CD4-positive, alpha-beta T cell treated with Interleukin-17A for 1 hour (primary cell): Measurements from ENCODE around the gene PRKAR1B.
A peak's percentile ranks its signal among the peaks of the same experiment; 100 is the strongest.

Experiments used
- DNase-seq: peaks from one replicate; pipeline ENCODE4 v3.0.0-alpha.2; 2020

The PRKAR1B gene

GRCh38 chr7:584122-584465 lies 143.0 kb downstream of the PRKAR1B start:
- peak; percentile 92 for DNase-seq

DNA sequence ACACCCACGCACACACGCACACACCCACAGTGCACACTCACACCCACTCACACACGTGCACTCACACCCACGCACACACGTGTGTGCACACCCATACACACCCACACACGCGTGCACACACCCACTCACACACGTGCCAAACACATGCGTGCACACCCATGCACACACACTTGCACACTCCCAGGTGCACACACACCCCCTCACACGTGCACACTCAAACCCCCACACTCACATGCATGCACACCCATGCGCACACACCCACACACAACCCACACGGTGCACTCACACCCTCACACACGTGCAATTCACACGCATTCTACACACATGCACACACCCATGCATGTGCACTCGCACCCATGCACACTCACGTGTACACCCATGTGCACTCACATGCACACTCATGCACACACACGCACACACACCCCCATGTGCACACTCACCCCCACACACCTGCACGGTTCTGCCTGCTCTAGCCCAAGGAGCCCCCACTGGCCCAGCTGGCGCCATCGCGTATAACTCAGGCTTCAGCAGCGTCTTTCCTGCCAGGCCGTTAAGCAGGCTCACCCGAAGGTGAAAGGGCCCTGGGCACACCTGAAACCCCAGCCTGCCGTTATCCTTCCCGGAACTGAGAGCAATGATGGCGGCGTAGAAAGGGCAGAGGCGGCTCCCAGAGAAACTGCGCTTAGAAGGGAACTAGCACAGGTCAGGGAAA lies 143.5 kb downstream of the PRKAR1B start:
- DNase-seq: no peak

- peak; percentile 6 for DNase-seq
Measured at GRCh38 chr7:582931-583330, 144.2 kb downstream of the PRKAR1B start.

GRCh38 chr7:582081-582835 lies 144.8 kb downstream of the PRKAR1B start:
- no peak for DNase-seq

GRCh38 chr7:578386-578785 lies 148.7 kb downstream of the PRKAR1B start:
- no peak for DNase-seq

DNA sequence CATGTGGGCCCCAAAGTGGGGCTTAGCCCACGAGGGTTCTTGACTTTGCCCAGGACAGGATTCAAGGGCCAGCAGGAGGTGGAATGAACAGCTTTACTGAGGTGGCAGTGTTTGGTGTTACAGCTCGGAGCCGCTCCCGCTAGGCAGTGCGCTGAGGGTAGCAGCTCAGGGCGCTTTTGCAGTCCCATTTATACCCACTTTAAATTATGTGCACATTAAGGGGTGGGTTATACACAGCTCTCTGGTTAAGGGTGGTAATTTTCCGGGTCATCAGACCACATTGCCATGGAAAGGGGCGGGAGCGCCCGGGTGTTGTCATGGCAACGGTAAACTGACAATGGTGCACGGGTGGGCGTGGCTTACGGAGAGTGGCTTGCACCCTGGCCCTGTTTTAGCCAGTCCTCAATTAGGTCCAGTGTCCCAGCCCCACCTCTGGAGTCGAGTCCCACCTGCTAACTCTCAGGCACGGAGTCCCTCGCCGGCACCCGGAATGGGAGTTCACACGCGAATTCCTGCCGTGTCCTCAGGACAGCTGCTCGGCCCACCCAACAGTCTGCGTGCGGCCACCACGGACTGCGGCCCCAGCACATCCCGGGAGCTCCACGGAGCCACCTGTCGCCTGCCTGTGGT lies 149.2 kb downstream of the PRKAR1B start:
- no peak for DNase-seq

GRCh38 chr7:577278-577665 lies 149.8 kb downstream of the PRKAR1B start:
- DNase-seq: no peak

DNA sequence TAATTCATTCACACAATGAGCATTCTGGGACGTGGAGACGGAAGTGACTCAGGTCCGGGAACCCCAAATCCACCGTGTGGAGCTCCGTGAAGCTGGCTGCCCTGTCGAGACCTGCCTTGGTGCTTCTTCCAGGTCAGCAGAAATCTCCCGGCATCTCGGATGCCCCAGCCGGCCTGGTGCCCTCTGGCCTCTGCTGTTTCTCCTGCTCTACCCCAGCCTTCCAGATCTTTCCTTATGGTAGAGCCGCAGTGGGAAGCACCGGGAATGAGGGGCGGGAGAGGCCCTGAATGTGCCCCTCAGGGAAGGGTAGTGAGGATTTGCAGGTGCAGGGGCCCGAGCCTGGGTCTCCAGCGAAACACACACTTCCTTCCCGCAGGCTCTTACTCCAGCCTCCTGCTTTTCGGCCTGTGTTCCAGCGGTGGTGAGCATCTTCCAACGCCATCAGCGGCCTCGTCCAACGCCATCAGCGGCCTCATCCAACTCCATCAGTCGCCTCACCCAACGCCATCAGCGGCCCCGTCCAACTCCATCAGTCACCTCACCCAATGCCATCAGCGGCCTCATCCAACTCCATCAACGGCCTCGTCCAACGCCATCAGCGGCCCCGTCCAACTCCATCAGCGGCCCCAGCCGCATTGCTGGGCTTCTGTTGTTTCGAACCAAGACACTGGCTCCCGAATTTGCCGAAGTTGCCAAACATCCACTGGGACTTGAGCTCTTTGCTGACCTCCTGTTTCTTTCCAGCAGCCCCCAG lies 150.4 kb downstream of the PRKAR1B start:
- no peak for DNase-seq

DNA sequence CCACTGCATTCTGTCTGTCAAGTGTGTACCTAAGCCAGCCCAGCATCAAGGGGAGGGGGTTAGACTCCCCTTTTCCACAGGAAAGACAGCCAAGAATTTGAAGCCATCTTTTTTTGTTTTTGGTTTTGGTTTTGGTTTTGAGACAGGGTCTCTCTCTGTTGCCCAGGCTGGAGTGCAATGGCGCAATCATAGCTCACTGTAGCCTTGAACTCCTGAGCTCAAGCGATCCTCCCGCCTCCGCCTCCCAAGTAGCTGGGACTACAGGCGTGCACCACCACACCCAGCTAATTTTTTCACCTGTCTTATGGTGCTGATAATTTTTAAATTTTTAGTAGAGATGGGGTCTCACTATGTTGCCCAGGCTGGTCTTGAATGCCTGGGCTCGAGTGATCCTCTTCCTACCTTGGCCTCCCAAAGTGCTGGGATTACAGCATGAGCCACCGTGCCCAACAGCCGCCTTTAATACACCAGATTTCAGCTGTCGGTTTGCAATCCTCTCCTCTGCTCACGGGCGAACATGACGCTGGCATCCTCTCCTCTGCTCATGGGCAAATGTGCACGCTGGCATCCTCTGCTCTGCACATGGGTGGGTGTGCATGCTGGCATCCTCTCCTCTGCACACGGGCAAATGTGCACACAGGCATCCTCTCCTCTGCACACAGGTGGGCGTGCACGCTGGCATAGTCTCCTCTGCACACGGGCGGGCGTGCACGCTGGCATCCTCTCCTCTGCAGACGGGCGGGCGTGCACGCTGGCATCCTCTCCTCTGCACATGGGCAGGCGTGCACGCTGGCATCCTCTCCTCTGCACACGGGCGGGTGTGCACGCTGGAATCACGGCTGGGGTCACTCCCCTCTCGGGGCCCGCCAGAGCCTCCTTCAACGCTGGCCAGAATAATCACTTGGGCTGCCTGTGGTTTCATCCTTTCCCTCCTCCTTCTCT lies 151.4 kb downstream of the PRKAR1B start:
- DNase-seq: no peak

- no peak for DNase-seq
Measured at GRCh38 chr7:574661-575395, 152.3 kb downstream of the PRKAR1B start.

GRCh38 chr7:573933-574381 lies 153.1 kb downstream of the PRKAR1B start:
- DNase-seq: no peak

- no peak for DNase-seq
Measured at GRCh38 chr7:573269-573932, 153.7 kb downstream of the PRKAR1B start.

GRCh38 chr7:572416-573268 lies 154.4 kb downstream of the PRKAR1B start:
- no peak for DNase-seq

- DNase-seq: no peak
Measured at GRCh38 chr7:571718-572415, 155.2 kb downstream of the PRKAR1B start.

DNA sequence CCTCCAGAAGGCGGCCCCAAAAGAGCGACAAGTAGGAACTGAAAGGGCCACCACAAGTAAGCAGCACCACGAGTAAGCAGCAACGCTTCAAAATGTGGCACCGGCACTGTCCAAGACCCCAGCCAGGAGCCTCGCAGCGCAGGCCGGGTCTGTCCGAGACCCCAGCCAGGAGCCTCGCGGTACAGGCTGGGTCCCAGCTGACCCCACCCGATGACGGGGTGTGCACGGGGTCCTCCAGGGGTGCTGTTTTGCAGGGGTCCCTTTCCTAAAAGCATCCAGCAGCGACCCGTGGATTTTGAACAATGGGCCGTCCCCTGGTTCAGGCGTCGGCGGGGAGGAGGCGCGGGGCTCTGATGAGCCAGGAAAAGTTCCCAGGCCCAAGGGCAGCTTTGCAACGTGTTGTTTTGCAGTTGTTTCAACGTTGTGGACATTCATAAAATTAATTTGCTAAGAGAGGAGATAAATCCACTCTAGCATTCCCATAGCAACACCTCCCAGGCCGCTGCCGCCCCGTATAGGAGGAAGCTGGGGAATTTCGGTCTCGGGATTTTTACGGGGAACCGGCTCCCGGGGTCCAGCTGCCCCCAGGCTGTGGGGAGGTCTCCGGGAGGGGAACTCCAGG lies 155.9 kb downstream of the PRKAR1B start:
- DNase-seq: no peak

DNA sequence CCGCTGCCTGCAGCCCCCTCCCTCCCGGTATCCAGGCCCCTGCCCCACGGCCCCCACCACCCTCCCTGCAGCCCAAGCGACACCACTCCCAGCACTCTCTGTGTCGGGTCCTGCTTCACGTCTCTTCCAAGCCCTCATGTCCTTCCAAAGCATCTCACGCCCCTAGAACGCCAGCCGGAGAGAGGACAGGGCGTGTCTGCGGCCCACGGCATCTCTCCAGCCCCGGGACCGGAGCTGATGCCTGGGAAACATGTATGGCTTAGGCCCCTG lies 156.3 kb downstream of the PRKAR1B start:
- DNase-seq: no peak

DNA sequence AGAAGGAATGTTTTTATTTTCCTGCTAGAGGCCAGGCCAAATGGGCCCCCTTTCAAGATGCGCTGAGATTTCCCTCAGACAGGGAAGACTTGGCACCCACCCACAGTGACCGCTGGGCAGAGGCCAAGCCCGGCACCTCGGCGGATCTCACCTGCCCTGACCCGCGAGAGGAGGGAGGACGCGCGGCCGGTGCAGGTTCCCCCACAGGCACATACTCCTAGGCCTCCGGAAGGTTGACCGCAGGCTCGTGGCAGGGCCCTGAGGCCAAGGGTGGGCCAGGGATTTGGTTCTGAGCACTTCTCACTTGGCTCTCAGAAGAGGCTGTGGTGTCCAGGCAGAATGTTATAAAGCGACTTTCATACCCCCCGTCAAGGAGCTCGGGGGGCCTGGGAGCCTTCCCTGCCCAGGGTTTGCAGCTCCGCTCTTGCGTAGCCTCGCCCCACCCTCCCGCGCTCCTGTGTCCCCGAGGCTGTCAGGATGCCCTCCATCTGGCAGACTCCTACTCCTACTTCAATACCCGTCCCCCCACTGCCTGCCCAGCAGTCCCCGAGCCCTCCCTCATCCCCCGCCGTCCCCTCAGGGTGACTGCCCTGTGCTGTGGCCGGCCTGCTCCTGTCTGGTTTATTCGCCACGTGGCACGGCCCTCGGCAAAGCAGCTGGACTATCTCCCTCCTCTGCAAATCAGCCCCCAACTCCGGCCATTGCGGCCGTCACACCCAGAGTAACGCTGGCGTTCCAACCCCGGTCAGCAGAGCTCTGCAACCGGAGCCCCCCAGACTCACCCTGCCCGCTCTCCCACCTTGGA lies 156.9 kb downstream of the PRKAR1B start:
- no peak for DNase-seq
